Panc1 (cell line): ENCODE measurements around the gene ETV5. TPM values are rescaled to one million over a fixed set of nuclear protein-coding genes. Genes with fewer than 3 reads are reported as not detected.

ENCODE experiments used
- ATAC-seq: fragments of 200-7000 bp; cut with Tn5 transposase; 2 replicates; pipeline ENCODE4 v1.9.1; 2020; ENCODE audit warnings: mild to moderate bottlenecking, moderate library complexity
- BruUV-seq: library from RNA; stranded (reverse); fragments of 400-500 nt; replicated peaks from 2 replicates; lab custom pipeline; 2021; lab: Mats Ljungman, UMichigan
- CTCF ChIA-PET: fragments of 300-600 bp; sonication (Branson Sonifier 250); formaldehyde crosslinking; loops from one replicate; lab custom pipeline; 2022; ENCODE audit warnings: antibody characterized with exemption; lab: Charles Lee
- POLR2A ChIA-PET: fragments of 300-600 bp; sonication (Branson Sonifier 250); formaldehyde crosslinking; loops from one replicate; lab custom pipeline; 2022; ENCODE audit warnings: antibody characterized with exemption; lab: Charles Lee
- DNase-seq: peaks from one replicate; pipeline ENCODE4 v3.0.0-alpha.2; 2010; ENCODE audit warnings: low read depth, low spot score
- H3K27ac ChIP-seq: 2 replicates; pipeline ENCODE4 v1.5.1; 2011; ENCODE audit warnings: mild to moderate bottlenecking, low read length, inconsistent platforms
- H3K27me3 ChIP-seq: fragments of 200-500 bp; sonication (Bioruptor generic); 2 replicates; pipeline ENCODE4 v1.6.0; 2014; ENCODE audit warnings: low read length, inconsistent platforms; ENCODE audit not compliant: control insufficient read depth, insufficient read depth
- H3K36me3 ChIP-seq: fragments of 200-500 bp; sonication (Bioruptor generic); 2 replicates; pipeline ENCODE4 v1.5.1; 2014; ENCODE audit warnings: inconsistent platforms, mild to moderate bottlenecking, low read length, moderate library complexity; ENCODE audit not compliant: control insufficient read depth, insufficient read depth
- H3K4me1 ChIP-seq: 2 replicates; pipeline ENCODE4 v1.5.1; 2011; ENCODE audit warnings: inconsistent platforms, mild to moderate bottlenecking, low read length, moderate library complexity; ENCODE audit not compliant: control insufficient read depth, insufficient read depth
- H3K4me3 ChIP-seq, 2 experiments: 2 replicates each; pipeline ENCODE4 v1.5.1; 2011 to 2012; ENCODE audit warnings: low read depth in 2 of 2, low read length in 2 of 2, mild to moderate bottlenecking in 2 of 2, inconsistent platforms in 1 of 2, moderate library complexity in 1 of 2
- H3K9me3 ChIP-seq: fragments of 200-500 bp; sonication (Bioruptor generic); 2 replicates; pipeline ENCODE4 v1.5.1; 2014; ENCODE audit warnings: low read depth, mild to moderate bottlenecking, inconsistent platforms, low read length, moderate library complexity; ENCODE audit not compliant: control insufficient read depth, insufficient read depth
- POLR2AphosphoS5 ChIP-seq: IDR thresholded peaks from 2 replicates; pipeline ENCODE4 v1.6.1; 2012; ENCODE audit warnings: mild to moderate bottlenecking, low read depth, low read length, moderate library complexity
- SIN3A ChIP-seq: IDR thresholded peaks from 2 replicates; pipeline ENCODE4 v1.6.1; 2012; ENCODE audit warnings: low read depth, mild to moderate bottlenecking, low read length, moderate library complexity, borderline replicate concordance; ENCODE audit not compliant: insufficient read depth
- TCF7L2 ChIP-seq: IDR thresholded peaks from 2 replicates; pipeline ENCODE4 v1.6.1; 2011; ENCODE audit warnings: mild to moderate bottlenecking, low read depth, low read length, inconsistent platforms
- in situ Hi-C: cut with HindIII; loops from 2 replicates; pipeline ENCODE4 v1.10.0; 2016; ENCODE audit warnings: low sequenced_read_pairs, low pct_unique_long_range_greater_than_20kb
- intact Hi-C: fragments of 100-400 bp; cut with micrococcal nuclease; formaldehyde crosslinking; loops from one replicate; pipeline ENCODE4 v1.10.0; 2022; ENCODE audit not compliant: unreplicated experiment
- total RNA-seq: library from RNA; stranded (reverse); gene quantifications from one replicate; pipeline ENCODE4 v1.2.1, GENCODE V29; 2021; ENCODE audit not compliant: unreplicated experiment
- TF ChIP-seq, protein P1 (sequence below): fragments of 450-650 bp; IDR thresholded peaks from 2 replicates; pipeline ENCODE4 v1.5.1; 2017; ENCODE audit warnings: mild to moderate bottlenecking
- TF ChIP-seq, protein P2 (sequence below), 2 experiments: IDR thresholded peaks; 2 replicates each; pipeline ENCODE4 v1.6.1; 2011 to 2012; ENCODE audit warnings: low read depth in 2 of 2, control low read depth in 1 of 2, low read length in 1 of 2, mild to moderate bottlenecking in 1 of 2, moderate library complexity in 1 of 2; ENCODE audit not compliant: insufficient read depth in 1 of 2

ETV5 gene
- total RNA-seq, 1 experiment from 2014 or later: 79.3 TPM

DNA sequence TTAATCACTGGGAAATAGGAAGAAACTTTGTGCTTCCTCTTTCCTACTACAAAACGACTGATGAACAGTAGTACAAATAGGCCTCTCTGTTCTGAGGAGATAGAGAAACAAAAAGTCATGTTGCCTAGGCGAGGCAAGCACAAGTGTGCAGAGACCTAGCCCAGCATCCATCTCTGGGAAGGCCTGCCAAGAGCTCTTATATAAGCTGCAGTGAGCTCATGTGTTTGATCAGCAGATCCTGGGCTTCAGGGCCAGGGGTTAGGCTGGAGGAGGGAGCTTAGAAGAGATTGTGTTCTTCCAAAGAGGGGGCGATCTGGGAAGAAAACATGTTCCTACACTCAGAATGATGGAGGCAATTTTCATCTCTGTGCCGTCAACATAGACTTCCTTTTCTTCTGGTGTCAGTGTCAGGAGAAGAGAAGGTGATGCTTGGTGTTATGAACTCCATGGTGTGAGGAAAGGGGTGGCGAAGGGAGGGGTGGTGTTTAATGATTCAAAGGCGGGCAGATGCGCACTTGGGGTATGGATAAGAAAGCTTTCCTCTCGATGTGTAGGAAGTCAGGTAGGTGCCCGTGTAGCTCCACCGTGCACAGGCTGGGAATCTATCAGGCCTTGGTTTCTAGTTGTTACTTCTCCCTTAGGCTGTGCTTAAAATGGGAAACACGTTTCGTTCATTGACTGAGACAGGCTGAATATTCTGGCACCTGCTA is 29.5 kb upstream of the ETV5 start:
- ChIA-PET POLR2A (interaction anchor here (0.6 kb wide), 1 partner anchor 159 kb away, joined by 5 read pairs; no protein-coding TSS in a partner anchor), CTCF (no interaction called here)
- H3K27ac ChIP-seq: no peak overlapping the region
- in situ Hi-C loops: no loop called here
- no TSS peak for BruUV-seq
- DNase-seq (no peak), ATAC-seq (no peak)
- TF ChIP-seq, protein P1, sequence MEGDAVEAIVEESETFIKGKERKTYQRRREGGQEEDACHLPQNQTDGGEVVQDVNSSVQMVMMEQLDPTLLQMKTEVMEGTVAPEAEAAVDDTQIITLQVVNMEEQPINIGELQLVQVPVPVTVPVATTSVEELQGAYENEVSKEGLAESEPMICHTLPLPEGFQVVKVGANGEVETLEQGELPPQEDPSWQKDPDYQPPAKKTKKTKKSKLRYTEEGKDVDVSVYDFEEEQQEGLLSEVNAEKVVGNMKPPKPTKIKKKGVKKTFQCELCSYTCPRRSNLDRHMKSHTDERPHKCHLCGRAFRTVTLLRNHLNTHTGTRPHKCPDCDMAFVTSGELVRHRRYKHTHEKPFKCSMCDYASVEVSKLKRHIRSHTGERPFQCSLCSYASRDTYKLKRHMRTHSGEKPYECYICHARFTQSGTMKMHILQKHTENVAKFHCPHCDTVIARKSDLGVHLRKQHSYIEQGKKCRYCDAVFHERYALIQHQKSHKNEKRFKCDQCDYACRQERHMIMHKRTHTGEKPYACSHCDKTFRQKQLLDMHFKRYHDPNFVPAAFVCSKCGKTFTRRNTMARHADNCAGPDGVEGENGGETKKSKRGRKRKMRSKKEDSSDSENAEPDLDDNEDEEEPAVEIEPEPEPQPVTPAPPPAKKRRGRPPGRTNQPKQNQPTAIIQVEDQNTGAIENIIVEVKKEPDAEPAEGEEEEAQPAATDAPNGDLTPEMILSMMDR: no peak
- no peak for TF ChIP-seq TCF7L2
- no peak for TF ChIP-seq SIN3A
- TF ChIP-seq POLR2AphosphoS5: no peak
- TF ChIP-seq, protein P2, sequence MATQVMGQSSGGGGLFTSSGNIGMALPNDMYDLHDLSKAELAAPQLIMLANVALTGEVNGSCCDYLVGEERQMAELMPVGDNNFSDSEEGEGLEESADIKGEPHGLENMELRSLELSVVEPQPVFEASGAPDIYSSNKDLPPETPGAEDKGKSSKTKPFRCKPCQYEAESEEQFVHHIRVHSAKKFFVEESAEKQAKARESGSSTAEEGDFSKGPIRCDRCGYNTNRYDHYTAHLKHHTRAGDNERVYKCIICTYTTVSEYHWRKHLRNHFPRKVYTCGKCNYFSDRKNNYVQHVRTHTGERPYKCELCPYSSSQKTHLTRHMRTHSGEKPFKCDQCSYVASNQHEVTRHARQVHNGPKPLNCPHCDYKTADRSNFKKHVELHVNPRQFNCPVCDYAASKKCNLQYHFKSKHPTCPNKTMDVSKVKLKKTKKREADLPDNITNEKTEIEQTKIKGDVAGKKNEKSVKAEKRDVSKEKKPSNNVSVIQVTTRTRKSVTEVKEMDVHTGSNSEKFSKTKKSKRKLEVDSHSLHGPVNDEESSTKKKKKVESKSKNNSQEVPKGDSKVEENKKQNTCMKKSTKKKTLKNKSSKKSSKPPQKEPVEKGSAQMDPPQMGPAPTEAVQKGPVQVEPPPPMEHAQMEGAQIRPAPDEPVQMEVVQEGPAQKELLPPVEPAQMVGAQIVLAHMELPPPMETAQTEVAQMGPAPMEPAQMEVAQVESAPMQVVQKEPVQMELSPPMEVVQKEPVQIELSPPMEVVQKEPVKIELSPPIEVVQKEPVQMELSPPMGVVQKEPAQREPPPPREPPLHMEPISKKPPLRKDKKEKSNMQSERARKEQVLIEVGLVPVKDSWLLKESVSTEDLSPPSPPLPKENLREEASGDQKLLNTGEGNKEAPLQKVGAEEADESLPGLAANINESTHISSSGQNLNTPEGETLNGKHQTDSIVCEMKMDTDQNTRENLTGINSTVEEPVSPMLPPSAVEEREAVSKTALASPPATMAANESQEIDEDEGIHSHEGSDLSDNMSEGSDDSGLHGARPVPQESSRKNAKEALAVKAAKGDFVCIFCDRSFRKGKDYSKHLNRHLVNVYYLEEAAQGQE (IDR thresholded peaks at IDR 0.05; ENCODE audit: insufficient read depth in 1 of 2, low read depth in 2 of 2, low read length in 1 of 2): no peak
- intact Hi-C loops: no loop called here
- H3K4me1 ChIP-seq: no peaks in the 10 kb centered on the region
- H3K9me3 ChIP-seq: no peaks in the 10 kb centered on the region
- no peaks in the 10 kb centered on the region for H3K36me3 ChIP-seq
- H3K27me3 ChIP-seq: peaks cover 2% of the 10 kb centered on the region; the same call in 1 of the 2 replicates
- no peak overlapping the region for H3K4me3 ChIP-seq

DNA sequence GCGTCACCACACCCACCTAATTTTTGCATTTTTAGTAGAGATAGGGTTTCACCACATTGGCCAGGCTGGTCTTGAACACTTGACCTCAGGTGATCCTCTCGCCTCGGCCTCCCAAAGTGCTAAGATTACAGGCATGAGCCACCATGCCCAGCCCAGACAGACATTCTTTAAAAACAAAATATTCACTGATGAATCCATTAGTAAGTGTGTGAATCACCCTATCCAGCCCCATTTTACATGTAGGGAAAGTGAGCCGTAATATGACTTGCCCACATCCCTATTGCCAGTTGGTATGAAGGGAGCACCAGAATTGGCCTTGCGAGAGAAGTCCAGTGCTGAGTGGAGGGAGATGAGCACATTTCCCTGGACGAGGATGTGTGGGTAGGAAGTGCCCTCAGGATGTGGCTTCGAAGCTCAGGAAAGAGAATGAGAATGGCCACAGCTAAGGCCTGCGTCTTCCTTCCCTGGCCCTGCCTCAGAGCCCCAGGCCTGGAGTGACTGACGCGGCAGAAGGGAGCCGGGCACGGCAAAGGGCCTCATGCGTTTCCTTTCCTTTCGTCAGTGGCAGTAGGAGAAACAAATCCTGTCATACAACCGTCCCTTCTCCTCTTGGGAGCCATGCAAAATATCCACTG is 28.3 kb upstream of the ETV5 start:
- no TSS peak for BruUV-seq
- H3K27ac ChIP-seq: no peak overlapping the region
- no peaks in the 10 kb centered on the region for H3K4me1 ChIP-seq
- intact Hi-C loops (no loop called here), in situ Hi-C loops (no loop called here)
- no peaks in the 10 kb centered on the region for H3K27me3 ChIP-seq
- DNase-seq (no peak), ATAC-seq (no peak)
- CTCF ChIA-PET: no interaction called here
- no peaks in the 10 kb centered on the region for H3K36me3 ChIP-seq
- POLR2A ChIA-PET: interaction anchor here (0.5 kb wide), 1 partner anchor 27 kb away, joined by 4 read pairs; no protein-coding TSS in a partner anchor
- no peak overlapping the region for H3K4me3 ChIP-seq
- H3K9me3 ChIP-seq: no peaks in the 10 kb centered on the region
- TF ChIP-seq, protein P2 (IDR thresholded peaks at IDR 0.05; ENCODE audit: insufficient read depth in 1 of 2, low read depth in 2 of 2, low read length in 1 of 2): no peak
- TF ChIP-seq, protein P1: no peak
- TF ChIP-seq TCF7L2: no peak
- TF ChIP-seq POLR2AphosphoS5: no peak
- no peak for TF ChIP-seq SIN3A
